ENCODE results near the gene CGN. TPM values are rescaled to one million over a fixed set of nuclear protein-coding genes. Genes with fewer than 3 reads are reported as not detected.

The CGN gene
- total RNA-seq, 5 donors from 2014 or later (not counting 1 experiment from before 2014, with no cell fraction given): 0.37 to 1.3 (median 0.59) TPM

DNA sequence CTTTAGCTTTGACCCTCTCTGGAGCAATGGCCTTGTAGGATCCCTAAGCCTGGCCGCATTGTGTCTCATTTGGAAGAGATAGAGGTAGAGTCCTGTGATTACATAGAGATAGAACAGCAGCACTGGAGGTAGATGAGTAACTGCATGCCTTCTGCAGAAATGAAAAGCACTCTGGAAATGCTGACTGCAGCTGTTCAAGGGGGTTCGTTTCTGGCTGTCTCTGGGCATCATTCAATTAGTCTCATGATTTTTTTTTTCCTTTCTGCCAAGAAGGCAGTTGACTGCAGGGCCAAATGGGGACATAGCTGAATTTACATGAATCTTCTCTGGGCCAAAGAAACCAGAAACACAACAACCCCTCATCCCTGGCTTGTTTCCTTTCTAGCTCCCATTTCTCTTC lies 72.6 kb downstream of the CGN start:
- no peaks in the 10 kb centered on the region for H3K36me3 Mint-ChIP-seq
- H3K27me3 Mint-ChIP-seq: no peaks in the 10 kb centered on the region
- Histone ChIP-seq H3K27me3 (replicated peaks in 1 of 2; ENCODE audit: control insufficient read depth in 2 of 2, extremely low read depth in 1 of 2, insufficient read depth in 2 of 2, low read length in 1 of 2) (no peaks in the 10 kb centered on the region), H3K4me1 (ENCODE audit: control insufficient read depth in 1 of 2, extremely low read depth in 1 of 2, insufficient read depth in 2 of 2, low read length in 2 of 2) (no peaks in the 10 kb centered on the region), H3K9me3 (no peaks in the 10 kb centered on the region), H3K36me3 (ENCODE audit: control insufficient read depth in 2 of 2, extremely low read depth in 1 of 2, insufficient read depth in 1 of 2, low read length in 1 of 2) (no peaks in the 10 kb centered on the region), H3K27ac (ENCODE audit: low read length) (no peak overlapping the region), H3K4me3 (ENCODE audit: control insufficient read depth in 1 of 2, extremely low read depth in 1 of 2, low read length in 1 of 2) (no peak overlapping the region)
- no peaks in the 10 kb centered on the region for H3K4me1 Mint-ChIP-seq
- ATAC-seq (replicated peaks in 1 of 4): no peak
- ChIA-PET POLR2A (no interaction called here), CTCF (no interaction called here)
- H3K27ac Mint-ChIP-seq: no peak overlapping the region
- H3K9me3 Mint-ChIP-seq: no peaks in the 10 kb centered on the region
- H3K4me3 Mint-ChIP-seq: no peak overlapping the region
- WGBS (ENCODE audit: insufficient coverage): 87% methylated on average over 2 of the region's 2 CpGs
- no peak for DNase-seq

DNA sequence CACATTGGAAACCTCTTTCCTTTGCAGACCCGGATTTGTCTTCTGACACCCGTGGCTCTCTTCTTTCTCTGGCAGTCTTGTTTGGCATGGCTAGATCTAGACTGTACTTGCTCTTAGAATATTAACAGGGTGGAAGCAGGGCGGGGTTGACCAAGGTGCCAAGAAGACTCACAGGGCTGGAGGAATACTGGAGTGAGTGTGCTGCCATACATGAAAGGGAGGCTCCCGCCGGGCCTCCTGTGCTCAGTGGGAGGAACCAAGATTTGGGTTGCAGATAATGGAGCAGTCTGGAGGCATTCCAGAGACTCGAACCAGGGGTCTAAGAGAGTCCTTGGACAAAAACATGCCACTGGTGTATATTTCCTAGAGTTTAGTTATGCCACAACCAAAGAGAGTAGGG lies 73.1 kb downstream of the CGN start:
- CTCF ChIA-PET: no interaction called here
- DNase-seq (no peak), ATAC-seq (replicated peaks in 1 of 4) (no peak)
- Mint-ChIP-seq H3K27me3 (peaks cover 0 to 1% of the 10 kb centered on the region in 2 donors), H3K9me3 (no peaks in the 10 kb centered on the region), H3K27ac (no peak overlapping the region), H3K36me3 (no peaks in the 10 kb centered on the region), H3K4me3 (no peak overlapping the region), H3K4me1 (no peaks in the 10 kb centered on the region)
- H3K36me3 ChIP-seq (ENCODE audit: control insufficient read depth in 2 of 2, extremely low read depth in 1 of 2, insufficient read depth in 1 of 2, low read length in 1 of 2): no peaks in the 10 kb centered on the region
- H3K27me3 ChIP-seq (replicated peaks in 1 of 2; ENCODE audit: control insufficient read depth in 2 of 2, extremely low read depth in 1 of 2, insufficient read depth in 2 of 2, low read length in 1 of 2): no peaks in the 10 kb centered on the region
- no peaks in the 10 kb centered on the region for H3K4me1 ChIP-seq (ENCODE audit: control insufficient read depth in 1 of 2, extremely low read depth in 1 of 2, insufficient read depth in 2 of 2, low read length in 2 of 2)
- WGBS (ENCODE audit: insufficient coverage): 81% methylated on average over 5 of the region's 6 CpGs
- H3K9me3 ChIP-seq: no peaks in the 10 kb centered on the region
- POLR2A ChIA-PET: no interaction called here
- H3K4me3 ChIP-seq (ENCODE audit: control insufficient read depth in 1 of 2, extremely low read depth in 1 of 2, low read length in 1 of 2): no peak overlapping the region
- H3K27ac ChIP-seq (ENCODE audit: low read length): no peak overlapping the region

DNA sequence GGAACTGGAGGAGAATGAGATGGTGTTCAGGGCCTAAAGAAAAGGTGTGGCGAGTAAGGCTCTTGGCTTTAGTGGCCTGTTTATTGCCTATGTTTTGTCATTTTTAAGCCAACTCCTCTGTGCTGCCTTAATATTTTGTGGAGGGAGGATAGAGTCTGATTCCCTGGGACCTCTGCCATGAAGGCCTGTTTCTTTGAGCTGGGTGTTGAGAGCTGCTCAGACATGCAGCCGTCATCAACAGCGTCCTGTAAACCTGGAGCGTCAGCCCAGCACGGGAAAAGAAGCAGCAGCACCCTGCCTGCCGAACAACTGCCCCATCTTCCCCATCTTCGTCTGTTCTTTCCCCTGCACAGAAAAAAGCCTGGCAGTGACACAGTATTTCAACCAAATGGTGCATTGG lies 73.6 kb downstream of the CGN start:
- no peaks in the 10 kb centered on the region for H3K27me3 ChIP-seq (replicated peaks in 1 of 2; ENCODE audit: control insufficient read depth in 2 of 2, extremely low read depth in 1 of 2, insufficient read depth in 2 of 2, low read length in 1 of 2)
- Mint-ChIP-seq H3K27me3 (peaks cover 1 to 2% of the 10 kb centered on the region in 2 donors), H3K27ac (no peak overlapping the region), H3K4me1 (no peaks in the 10 kb centered on the region), H3K36me3 (no peaks in the 10 kb centered on the region), H3K9me3 (no peaks in the 10 kb centered on the region), H3K4me3 (no peak overlapping the region)
- DNase-seq (no peak), ATAC-seq (replicated peaks in 1 of 4) (no peak)
- ChIA-PET POLR2A (no interaction called here), CTCF (no interaction called here)
- no peaks in the 10 kb centered on the region for H3K36me3 ChIP-seq (ENCODE audit: control insufficient read depth in 2 of 2, extremely low read depth in 1 of 2, insufficient read depth in 1 of 2, low read length in 1 of 2)
- 98% methylated on average over 7 of the region's 7 CpGs for WGBS (ENCODE audit: insufficient coverage)
- no peak overlapping the region for H3K4me3 ChIP-seq (ENCODE audit: control insufficient read depth in 1 of 2, extremely low read depth in 1 of 2, low read length in 1 of 2)
- H3K27ac ChIP-seq (ENCODE audit: low read length): no peak overlapping the region
- H3K4me1 ChIP-seq (ENCODE audit: control insufficient read depth in 1 of 2, extremely low read depth in 1 of 2, insufficient read depth in 2 of 2, low read length in 2 of 2): no peaks in the 10 kb centered on the region
- no peaks in the 10 kb centered on the region for H3K9me3 ChIP-seq

DNA sequence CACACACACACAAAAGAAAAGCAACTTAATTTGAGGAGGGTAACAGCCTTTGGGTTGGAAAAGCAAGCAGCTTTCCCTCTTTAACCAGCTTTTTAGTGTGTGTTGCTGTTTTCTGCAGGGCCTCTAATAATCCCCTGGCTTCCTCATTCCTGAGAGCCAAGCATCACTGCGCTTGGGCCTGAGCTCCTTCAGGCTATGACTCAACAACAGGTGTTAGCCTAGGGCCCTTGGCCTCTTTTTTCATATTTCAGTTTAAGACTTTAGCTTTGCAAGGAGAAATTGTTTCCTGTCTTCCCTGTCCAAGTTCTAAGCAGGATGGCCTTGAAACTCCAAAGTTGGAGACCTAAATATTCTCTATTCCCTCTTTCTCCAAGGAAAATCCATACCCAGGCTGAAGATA lies 74.4 kb downstream of the CGN start:
- Histone ChIP-seq H3K9me3 (no peaks in the 10 kb centered on the region), H3K36me3 (ENCODE audit: control insufficient read depth in 2 of 2, extremely low read depth in 1 of 2, insufficient read depth in 1 of 2, low read length in 1 of 2) (no peaks in the 10 kb centered on the region), H3K27me3 (replicated peaks in 1 of 2; ENCODE audit: control insufficient read depth in 2 of 2, extremely low read depth in 1 of 2, insufficient read depth in 2 of 2, low read length in 1 of 2) (no peaks in the 10 kb centered on the region), H3K27ac (ENCODE audit: low read length) (no peak overlapping the region), H3K4me1 (ENCODE audit: control insufficient read depth in 1 of 2, extremely low read depth in 1 of 2, insufficient read depth in 2 of 2, low read length in 2 of 2) (no peaks in the 10 kb centered on the region), H3K4me3 (ENCODE audit: control insufficient read depth in 1 of 2, extremely low read depth in 1 of 2, low read length in 1 of 2) (no peak overlapping the region)
- CTCF ChIA-PET: no interaction called here
- no peaks in the 10 kb centered on the region for H3K36me3 Mint-ChIP-seq
- DNase-seq (no peak), ATAC-seq (replicated peaks in 1 of 4) (no peak)
- H3K27ac Mint-ChIP-seq: no peak overlapping the region
- H3K4me3 Mint-ChIP-seq: no peak overlapping the region
- peaks cover 1 to 6% of the 10 kb centered on the region in 2 donors for H3K27me3 Mint-ChIP-seq
- H3K9me3 Mint-ChIP-seq: peaks cover under 1 to 1% (median under 1%) of the 10 kb centered on the region in 3 donors
- POLR2A ChIA-PET: no interaction called here
- no peaks in the 10 kb centered on the region for H3K4me1 Mint-ChIP-seq
- 67% methylated on average over 1 of the region's 1 CpG for WGBS (ENCODE audit: insufficient coverage)

Other genes with a start within 250 kb of the CGN start
- gene ZNF687, start 229.1 kb upstream of the CGN start, total RNA-seq: 10 to 100 TPM; 27.7 to 44.2 (median 40.5) TPM
- gene PI4KB, start 184.0 kb upstream of the CGN start, total RNA-seq: 10 to 100 TPM; 64.9 to 96.9 (median 75.4) TPM
- 10 to 100 TPM; 50.3 to 79.8 (median 70.2) TPM for gene RFX5, start 164.1 kb upstream of the CGN start, total RNA-seq
- 1 to 10 TPM in 1 of 5 donors, under 1 TPM in 2, not detected in 2; 0.72 to 1.2 (median 0.93) TPM for gene SELENBP1, start 138.7 kb upstream of the CGN start, total RNA-seq
- 100 to 1,000 TPM; 221 to 283 (median 232) TPM for gene PSMB4, start 111.8 kb upstream of the CGN start, total RNA-seq
- gene POGZ, start 51.9 kb upstream of the CGN start, total RNA-seq: 100 to 1,000 TPM in 2 of 5 donors, 10 to 100 TPM in 3; 93.8 to 133 (median 96.7) TPM
- 1 to 10 TPM; 2.8 to 5.5 (median 4.3) TPM for gene TUFT1, start 28.9 kb downstream of the CGN start, total RNA-seq
- 10 to 100 TPM; 24.2 to 33.6 (median 31.6) TPM for gene SNX27, start 100.7 kb downstream of the CGN start, total RNA-seq
- not detected for gene CELF3, start 205.4 kb downstream of the CGN start, total RNA-seq
- not detected for gene RIIAD1, start 210.1 kb downstream of the CGN start, total RNA-seq

Measured in T-cell (primary cell).